Kidney capillary endothelial cell (primary cell): ENCODE measurements around the gene GTF2H2C_2.
"Not testable (repeated sequence)": the region's sequence is repeated elsewhere in the genome, so short reads cannot be mapped to it uniquely, and the experiment has no call there.

Source experiments
- DNase-seq: peaks from one replicate; pipeline ENCODE4 v3.0.0-alpha.2; 2018; ENCODE audit warnings: low spot score

Gene GTF2H2C_2

GRCh38 chr5:70415117-70415516, at the start of gene GTF2H2C_2:
GTF2H2C_2 (plus strand) TSS chr5:70415368.
- not testable (repeated sequence) for DNase-seq

GRCh38 chr5:70400984-70401686, 14.0 kb upstream of the GTF2H2C_2 start:
- DNase-seq: not testable (repeated sequence)

GRCh38 chr5:70421322-70421721, 6.2 kb downstream of the GTF2H2C_2 start:
- not testable (repeated sequence) for DNase-seq

- not testable (repeated sequence) for DNase-seq
Observed at GRCh38 chr5:70423215-70423614, 8.0 kb downstream of the GTF2H2C_2 start.

GRCh38 chr5:70438518-70438917, 23.4 kb downstream of the GTF2H2C_2 start:
- DNase-seq: not testable (repeated sequence)

GRCh38 chr5:70449565-70449964, 34.4 kb downstream of the GTF2H2C_2 start:
- not testable (repeated sequence) for DNase-seq

- DNase-seq: not testable (repeated sequence)
Observed at GRCh38 chr5:70451249-70451984, 36.2 kb downstream of the GTF2H2C_2 start.

GRCh38 chr5:70457093-70457492, 41.9 kb downstream of the GTF2H2C_2 start:
- not testable (repeated sequence) for DNase-seq

GRCh38 chr5:70459188-70459587, 44.0 kb downstream of the GTF2H2C_2 start:
- DNase-seq: not testable (repeated sequence)

- DNase-seq: not testable (repeated sequence)
Observed at GRCh38 chr5:70461984-70462383, 46.8 kb downstream of the GTF2H2C_2 start.

GRCh38 chr5:70464019-70464637, 49.0 kb downstream of the GTF2H2C_2 start:
- not testable (repeated sequence) for DNase-seq

- DNase-seq: not testable (repeated sequence)
Observed at GRCh38 chr5:70469926-70470509, 54.9 kb downstream of the GTF2H2C_2 start.
